GM12892 (cell line): Measurements from ENCODE around the gene CETN2.

Source experiments
- DNase-seq: peaks from one replicate; pipeline ENCODE4 v3.0.0; 2011; ENCODE audit not compliant: insufficient read length
- FAIRE-seq: peaks from 2 replicates; lab custom pipeline; 2011; peaks lifted over from hg19 to GRCh38; lab: Jason Lieb, UNC
- POLR2A ChIP-seq: IDR thresholded peaks from 2 replicates; pipeline ENCODE4 v1.6.1; 2011; ENCODE audit warnings: low read depth, low read length, control low read depth
- POLR2AphosphoS5 ChIP-seq: IDR thresholded peaks from 2 replicates; pipeline ENCODE4 v1.6.1; 2011; ENCODE audit warnings: low read depth, low read length, control low read depth
- TAF1 ChIP-seq: IDR thresholded peaks from 2 replicates; pipeline ENCODE4 v1.6.1; 2011; ENCODE audit warnings: low read depth, mild to moderate bottlenecking, control low read depth, low read length, borderline replicate concordance

The CETN2 gene

DNA sequence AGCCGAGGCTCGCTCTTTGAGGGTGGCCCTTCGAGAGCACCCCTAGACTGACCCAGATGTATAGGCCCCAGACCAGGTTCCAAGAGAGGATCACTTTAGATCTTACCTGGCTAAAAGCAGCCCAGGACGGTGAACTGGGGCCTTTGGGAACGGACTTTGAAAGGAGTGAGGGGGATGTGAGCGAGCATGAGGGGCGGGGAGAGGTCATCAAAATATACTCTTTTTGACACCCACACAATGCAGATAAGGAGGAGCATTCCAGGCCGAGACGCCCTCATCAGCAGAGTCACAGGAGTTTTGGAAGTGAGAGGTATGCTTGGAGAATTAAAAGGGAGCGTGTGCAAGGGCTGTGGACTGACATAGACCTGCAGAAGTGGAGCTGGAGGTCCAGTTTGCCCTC is 834 bp upstream of the CETN2 start:
- TF ChIP-seq POLR2AphosphoS5 (no peak), POLR2A (no peak), TAF1 (no peak)
- DNase-seq (no peak), FAIRE-seq (no peak)

DNA sequence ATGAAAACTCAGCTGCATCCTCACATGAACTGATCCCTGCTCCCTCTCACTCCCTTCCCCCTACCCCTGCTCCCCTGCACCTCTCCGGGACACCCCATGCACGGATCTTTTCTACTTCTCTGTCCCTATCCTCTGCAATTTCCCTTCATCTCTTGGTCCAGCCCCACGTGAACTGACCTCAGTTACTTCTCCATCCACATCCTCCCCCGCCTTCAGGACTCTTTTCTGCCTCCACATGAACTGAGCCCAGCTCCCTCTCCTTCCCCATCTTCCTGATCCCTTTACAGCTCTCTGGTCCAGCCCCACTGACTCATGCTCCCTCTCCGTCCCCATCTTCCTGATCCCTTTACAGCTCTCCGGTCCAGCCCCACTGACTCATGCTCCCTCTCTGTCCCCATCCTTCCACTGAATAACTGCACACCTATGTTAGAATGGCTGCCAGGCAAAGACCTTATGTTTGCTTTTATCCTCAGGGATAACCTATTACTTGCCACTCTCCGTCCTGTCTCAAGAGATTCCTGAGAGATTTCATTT is 5.6 kb downstream of the CETN2 start:
- FAIRE-seq (no peak), DNase-seq (no peak)

DNA sequence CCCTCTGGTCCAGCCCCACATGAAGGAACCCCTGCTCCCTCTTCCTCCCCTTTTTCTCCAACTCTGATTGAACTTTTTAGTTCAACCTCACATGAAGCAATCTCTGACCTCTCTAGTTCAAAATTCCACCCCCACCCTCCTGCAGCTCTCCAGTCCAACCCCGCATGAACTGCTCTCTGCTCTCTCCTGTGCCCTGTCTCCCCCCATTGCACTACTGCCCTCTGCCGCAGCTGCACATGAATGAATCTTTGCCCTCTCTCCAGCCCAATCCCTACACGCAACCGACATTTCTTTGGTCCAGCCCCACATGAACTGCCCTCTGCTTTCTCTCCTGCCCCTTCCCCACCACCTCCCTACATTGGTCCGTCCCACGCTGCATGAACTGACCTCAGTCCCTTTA is 6.9 kb downstream of the CETN2 start:
- TF ChIP-seq POLR2A (no peak), TAF1 (no peak), POLR2AphosphoS5 (no peak)
- no peak for FAIRE-seq
- DNase-seq = no peak

More for the DNA sequence above, 5.6 kb downstream of the CETN2 start:
- TF ChIP-seq POLR2A (no peak), TAF1 (no peak), POLR2AphosphoS5 (no peak)

DNA sequence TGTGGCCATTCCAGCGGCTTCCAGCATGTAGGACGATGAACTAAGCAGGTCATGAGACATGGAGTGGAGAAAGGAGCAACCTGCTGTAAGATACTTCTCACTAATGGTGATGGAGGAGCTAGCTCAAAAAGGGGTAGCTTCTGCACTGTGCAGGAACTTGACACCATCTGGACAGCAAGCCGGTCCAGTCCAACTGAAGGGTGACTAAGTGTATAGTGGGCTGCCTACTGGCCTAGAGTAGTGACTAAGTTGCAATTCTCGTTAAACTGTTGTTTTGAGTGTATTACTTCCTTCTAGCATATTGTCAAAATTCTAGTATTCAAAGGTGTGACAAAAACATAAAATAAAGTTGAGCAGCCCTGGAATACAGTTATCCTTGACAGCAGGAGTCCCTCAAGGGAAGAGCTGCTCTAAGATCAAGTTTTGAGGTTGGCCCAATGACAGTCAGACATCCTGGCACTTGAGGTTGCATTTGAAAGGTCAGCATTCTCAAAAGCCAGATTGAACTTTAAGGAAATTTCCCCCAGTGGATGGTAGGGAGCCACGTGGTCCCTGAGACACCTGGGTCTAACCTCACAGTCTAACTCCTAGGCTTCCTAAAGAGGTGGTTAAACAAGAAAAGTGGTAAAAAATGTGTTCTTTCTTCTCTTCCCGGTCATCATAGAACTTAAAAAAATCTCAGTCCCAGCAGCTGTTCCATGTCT is 8.0 kb downstream of the CETN2 start:
- FAIRE-seq (peak; percentile 51), DNase-seq (no peak)
- TF ChIP-seq TAF1 (no peak), POLR2A (no peak), POLR2AphosphoS5 (no peak)

DNA sequence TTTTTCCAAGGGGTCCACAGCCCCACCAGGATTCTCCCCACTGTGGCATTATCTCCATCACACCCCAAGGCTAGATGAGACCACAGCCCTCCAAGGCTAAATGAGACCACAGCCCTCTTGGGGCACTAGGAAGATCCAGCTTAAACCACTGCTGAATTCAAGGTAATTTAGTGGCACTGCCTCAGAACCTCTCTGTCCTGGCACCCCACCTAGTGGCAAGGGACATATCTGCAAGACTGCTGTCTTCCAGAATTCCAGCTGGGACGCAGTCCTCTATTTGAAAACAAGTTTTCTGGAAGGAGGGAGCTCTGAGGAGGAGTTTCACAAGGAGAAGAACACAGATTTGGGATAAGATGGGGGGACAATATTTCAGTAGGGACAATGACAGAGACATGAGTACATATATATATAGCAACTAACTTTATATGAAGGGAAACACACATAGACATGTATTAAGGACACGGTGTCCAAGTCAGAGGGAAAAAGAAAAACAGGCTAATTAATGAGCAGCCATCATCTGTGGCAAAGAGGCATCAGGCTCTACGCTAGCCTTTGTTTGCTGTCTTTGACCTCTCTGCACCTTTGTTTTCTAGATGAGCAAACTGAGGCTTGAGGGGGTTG is 9.3 kb downstream of the CETN2 start:
- TF ChIP-seq POLR2AphosphoS5 (no peak), POLR2A (no peak), TAF1 (no peak)
- peak; percentile 65 for FAIRE-seq
- DNase-seq = no peak

DNA sequence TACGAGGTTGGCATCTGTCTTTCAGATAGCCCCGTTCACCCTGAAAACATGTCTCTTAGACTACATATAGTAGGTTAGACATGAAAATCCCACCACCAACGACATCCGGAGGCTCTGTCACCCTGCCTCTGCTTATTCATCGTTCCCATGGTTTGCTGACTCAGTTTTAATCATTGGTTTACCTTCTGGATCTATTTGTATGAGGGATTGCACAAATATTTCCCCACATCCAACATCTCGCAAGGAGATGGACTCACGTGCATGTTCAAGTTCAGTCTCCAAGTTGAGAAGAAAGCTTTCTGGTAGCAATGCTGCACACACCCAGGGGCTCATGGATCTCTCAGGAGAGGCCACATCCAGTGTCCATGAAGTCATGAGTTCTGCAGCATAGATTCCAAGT is 10.8 kb downstream of the CETN2 start:
- TF ChIP-seq POLR2AphosphoS5 (no peak), TAF1 (no peak), POLR2A (no peak)
- DNase-seq (no peak), FAIRE-seq (no peak)

DNA sequence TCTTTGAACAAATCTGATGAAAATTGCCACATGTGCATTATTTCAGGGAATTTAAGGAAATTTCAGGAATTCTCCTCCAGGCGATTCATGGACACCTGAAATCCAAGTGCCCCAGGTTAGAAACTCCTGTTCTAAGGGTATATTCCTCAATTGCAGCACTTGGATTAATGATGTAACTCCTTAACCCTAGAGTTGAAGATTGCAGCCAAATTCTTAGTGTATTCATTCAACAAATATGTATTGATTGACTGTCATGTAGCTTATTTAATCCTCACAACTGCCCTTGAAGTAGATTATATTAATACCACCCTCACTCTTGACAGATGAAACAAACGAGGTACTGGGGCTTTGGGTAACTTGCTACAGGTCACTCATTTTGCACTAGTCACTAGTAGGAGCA is 11.3 kb downstream of the CETN2 start:
- TF ChIP-seq TAF1 = no peak
- TF ChIP-seq POLR2AphosphoS5 = no peak
- no peak for TF ChIP-seq POLR2A
- no peak for DNase-seq
- no peak for FAIRE-seq

DNA sequence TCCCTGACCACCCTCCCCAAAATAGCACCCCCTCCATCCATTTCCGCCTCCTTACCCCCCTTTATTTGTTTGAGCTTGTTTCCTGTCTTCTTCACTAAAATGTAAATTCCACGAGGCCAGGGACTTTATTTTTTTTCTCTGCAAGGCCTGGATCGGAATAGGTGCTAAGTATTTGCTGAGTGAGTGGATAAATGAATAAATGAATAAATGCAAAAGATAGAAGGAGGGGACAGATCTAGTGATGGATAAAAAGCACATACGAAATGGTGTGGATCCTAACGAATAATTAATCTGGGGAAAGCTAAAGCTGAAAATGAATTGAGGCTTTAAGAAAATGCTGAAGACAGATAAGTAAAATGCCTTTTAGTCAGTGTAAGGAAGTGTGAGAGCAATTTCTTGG is 12.2 kb downstream of the CETN2 start:
- FAIRE-seq (no peak), DNase-seq (no peak)
- TF ChIP-seq POLR2AphosphoS5 (no peak), POLR2A (no peak), TAF1 (no peak)

DNA sequence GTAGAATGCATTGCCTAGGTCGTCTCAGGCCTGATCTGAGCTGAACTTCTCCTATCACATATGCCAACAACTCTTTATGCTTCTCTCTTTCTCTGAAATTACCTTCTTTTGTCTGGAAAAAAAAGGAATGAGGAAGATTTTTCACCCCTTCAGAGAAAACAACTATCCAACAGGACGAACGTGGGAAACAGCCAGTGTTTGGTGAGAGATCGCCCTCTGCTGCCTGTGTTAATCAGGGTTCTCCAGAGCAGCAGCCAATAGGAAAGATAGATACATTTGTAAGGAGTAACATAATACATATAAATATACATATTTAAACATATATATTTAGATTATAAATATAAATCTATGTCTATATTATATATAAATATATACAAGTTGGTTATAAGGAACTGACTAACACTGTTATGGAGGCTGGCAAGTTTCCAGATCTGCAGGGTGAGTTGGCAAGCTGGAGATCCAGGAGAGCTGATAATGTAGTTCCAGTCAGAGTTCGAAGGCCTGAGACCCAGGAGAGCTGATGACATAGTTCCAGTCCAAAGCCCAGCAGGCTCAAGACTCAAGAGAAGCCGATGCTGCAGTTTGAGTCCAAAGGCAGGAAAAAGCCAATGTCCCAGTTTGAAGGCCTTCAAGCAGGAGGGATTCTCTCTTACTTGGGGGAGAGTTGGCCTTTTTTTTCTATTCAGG is 13.3 kb downstream of the CETN2 start:
- TF ChIP-seq POLR2AphosphoS5 (no peak), TAF1 (no peak), POLR2A (no peak)
- no peak for DNase-seq
- no peak for FAIRE-seq

DNA sequence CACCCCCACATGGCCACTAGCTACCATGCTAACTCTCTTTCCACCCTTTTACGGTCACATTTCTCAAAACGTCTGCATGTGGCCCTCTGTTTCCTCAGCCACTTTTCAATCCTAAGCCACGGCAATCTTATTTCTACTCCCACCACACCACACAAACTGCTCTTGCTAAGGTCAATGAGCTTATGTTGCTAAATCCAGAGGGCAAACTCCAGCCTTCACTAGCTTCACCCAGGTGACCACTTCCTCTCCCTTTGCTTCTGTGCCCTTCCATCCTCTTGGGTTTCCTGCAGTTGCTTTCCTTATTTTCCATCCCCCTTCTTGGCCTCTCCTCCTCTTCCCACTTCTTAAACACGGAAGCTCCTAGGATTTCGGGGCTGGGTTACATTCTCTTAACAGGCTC is 16.5 kb downstream of the CETN2 start:
- no peak for TF ChIP-seq POLR2AphosphoS5
- TF ChIP-seq POLR2A = no peak
- TF ChIP-seq TAF1 = no peak
- no peak for FAIRE-seq
- DNase-seq = no peak

DNA sequence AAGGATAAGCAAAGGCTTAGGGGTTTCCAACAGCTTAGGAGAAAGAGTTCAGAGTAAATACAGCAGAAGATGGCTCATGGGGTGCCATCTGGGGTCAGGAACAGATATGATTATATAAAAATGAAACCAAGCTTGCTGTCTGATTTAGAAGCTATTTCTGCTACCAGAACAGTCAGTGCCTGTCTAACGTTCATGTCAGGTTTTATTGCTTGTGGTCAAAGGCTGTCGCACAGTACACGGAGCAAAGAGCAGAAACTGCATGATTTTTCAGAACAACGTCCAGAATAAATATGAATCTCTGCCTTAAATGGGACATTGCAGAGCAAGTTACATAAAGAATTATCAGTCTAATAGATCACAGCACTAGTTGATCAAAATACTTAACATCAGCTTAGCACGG is 17.4 kb downstream of the CETN2 start:
- TF ChIP-seq POLR2AphosphoS5 = no peak
- TF ChIP-seq TAF1 = no peak
- no peak for TF ChIP-seq POLR2A
- FAIRE-seq = no peak

More for the DNA sequence above, 17.4 kb downstream of the CETN2 start:
- no peak for DNase-seq
